B cell (primary cell): ENCODE data around the gene TEX264. TPM values are rescaled to one million over a fixed set of nuclear protein-coding genes. Genes with fewer than 3 reads are reported as not detected.

Source experiments
- ATAC-seq: fragments of 200-7000 bp; cut with Tn5 transposase; one replicate; pipeline ENCODE4 v1.10.0; 2021; ENCODE audit warnings: low read depth, mild to moderate bottlenecking, moderate number of reproducible peaks, moderate library complexity
- CTCF ChIA-PET: fragments of 350-600 bp; sonication (Branson Sonifier 250); formaldehyde crosslinking; loops from one replicate; lab custom pipeline; 2021; ENCODE audit warnings: antibody characterized with exemption, inconsistent platforms; lab: Charles Lee
- POLR2A ChIA-PET: fragments of 350-600 bp; sonication (Branson Sonifier 250); formaldehyde crosslinking; loops from one replicate; lab custom pipeline; 2021; ENCODE audit warnings: antibody characterized with exemption; lab: Charles Lee
- DNase-seq: peaks from one replicate; pipeline ENCODE4 v3.0.0; 2013
- H2AFZ ChIP-seq: 2 replicates; pipeline ENCODE4 v1.6.1; 2012; ENCODE audit warnings: mild to moderate bottlenecking, low read depth, low read length; ENCODE audit not compliant: insufficient read depth, poor library complexity, severe bottlenecking
- H3K27ac ChIP-seq, 2 donors: 1 replicate in 1 of 2; 2 replicates in 1 of 2; pipeline ENCODE4 v1.5.1; 2012 to 2013; ENCODE audit warnings: low read length in 2 of 2, mild to moderate bottlenecking in 2 of 2, moderate library complexity in 1 of 2
- H3K27me3 ChIP-seq, 4 experiments: fragments of 200-600 bp in 1 of 4; sonication (generic) in 1 of 4; replicated peaks in 1 of 4; 1 replicate in 2 of 4; 2 replicates in 2 of 4; pipeline versions ENCODE4 v1.6.1 to v1.7.0; 2013 to 2016; ENCODE audit warnings: low read length in 3 of 4, mild to moderate bottlenecking in 2 of 4, mixed read lengths in 1 of 4, moderate library complexity in 1 of 4; ENCODE audit not compliant: insufficient read depth in 4 of 4, control insufficient read depth in 3 of 4; ENCODE audit errors: control extremely low read depth in 1 of 4
- H3K36me3 ChIP-seq, 2 experiments: replicated peaks in 1 of 2; 1 replicate in 1 of 2; 2 replicates in 1 of 2; pipeline versions ENCODE4 v1.6.1 to v1.7.1; 2013; ENCODE audit warnings: low read length in 1 of 2; ENCODE audit not compliant: insufficient read depth in 2 of 2, control insufficient read depth in 1 of 2; ENCODE audit errors: control extremely low read depth in 1 of 2, extremely low read depth in 1 of 2
- H3K4me1 ChIP-seq, 2 donors: fragments of 200-600 bp in 1 of 2; sonication (generic) in 1 of 2; 1 replicate in 1 of 2; 2 replicates in 1 of 2; pipeline versions ENCODE4 v1.5.1 to v1.6.1; 2013 to 2017; ENCODE audit warnings: low read length in 2 of 2; ENCODE audit not compliant: control insufficient read depth in 2 of 2, insufficient read depth in 2 of 2
- H3K4me2 ChIP-seq: replicated peaks from 2 replicates; pipeline ENCODE3; 2012; ENCODE audit warnings: mild to moderate bottlenecking, low read depth, low read length; ENCODE audit not compliant: poor library complexity, severe bottlenecking
- H3K4me3 ChIP-seq, 5 experiments: fragments of 200-600 bp in 1 of 5; sonication (generic) in 1 of 5; 1 replicate in 3 of 5; 2 replicates in 2 of 5; pipeline versions ENCODE4 v1.5.1 to v1.7.0; 2011 to 2016; ENCODE audit warnings: low read length in 4 of 5, mild to moderate bottlenecking in 4 of 5, low read depth in 2 of 5, control low read depth in 1 of 5, moderate library complexity in 1 of 5; ENCODE audit not compliant: insufficient read depth in 1 of 5; ENCODE audit errors: control extremely low read depth in 1 of 5, extremely low read depth in 1 of 5
- H3K79me2 ChIP-seq: fragments of 200-600 bp; sonication (generic); one replicate; pipeline ENCODE4 v1.6.0; 2016; ENCODE audit warnings: low read length; ENCODE audit not compliant: control insufficient read depth, insufficient read depth
- H3K9ac ChIP-seq: fragments of 200-600 bp; sonication (generic); 2 replicates; pipeline ENCODE4 v1.6.1; 2017; ENCODE audit warnings: mild to moderate bottlenecking, low read length, moderate library complexity
- H3K9me3 ChIP-seq, 3 donors: one replicate each; pipeline versions ENCODE4 v1.6.1 to v1.7.1; 2013; ENCODE audit warnings: low read length in 2 of 3; ENCODE audit not compliant: control insufficient read depth in 2 of 3, insufficient read depth in 1 of 3; ENCODE audit errors: control extremely low read depth in 1 of 3
- H4K20me1 ChIP-seq: 2 replicates; pipeline ENCODE4 v1.6.0; 2012; ENCODE audit warnings: mild to moderate bottlenecking, low read length; ENCODE audit not compliant: insufficient read depth, control insufficient read depth, poor library complexity, severe bottlenecking
- H3K27ac Mint-ChIP-seq: one replicate; pipeline ENCODE4 v1.8.0; 2021; ENCODE audit warnings: mixed read lengths
- H3K27me3 Mint-ChIP-seq: one replicate; pipeline ENCODE4 v1.8.0; 2021; ENCODE audit warnings: mixed read lengths
- H3K4me1 Mint-ChIP-seq: one replicate; pipeline ENCODE4 v1.8.0; 2021; ENCODE audit warnings: mixed read lengths
- H3K4me3 Mint-ChIP-seq: one replicate; pipeline ENCODE4 v1.8.0; 2021; ENCODE audit warnings: mixed read lengths
- H3K9me3 Mint-ChIP-seq: one replicate; pipeline ENCODE4 v1.8.0; 2022; ENCODE audit warnings: mixed read lengths; ENCODE audit not compliant: insufficient read depth
- CTCF ChIP-seq: fragments of 200-600 bp; IDR thresholded peaks from one replicate; pipeline ENCODE4 v1.8.0; 2022; ENCODE audit warnings: antibody characterized with exemption, mild to moderate bottlenecking
- EZH2 ChIP-seq: IDR thresholded peaks from 2 replicates; pipeline ENCODE4 v1.6.1; 2012; ENCODE audit warnings: borderline replicate concordance, low read depth, mild to moderate bottlenecking, moderate library complexity, low read length; ENCODE audit not compliant: insufficient read depth, poor library complexity, severe bottlenecking
- WGBS: methylation state at CpG from one replicate; pipeline ENCODE4 v1.1.5; 2013; ENCODE audit warnings: missing lambda C conversion rate; ENCODE audit not compliant: insufficient coverage; 5-methylcytosine and 5-hydroxymethylcytosine counted together
- intact Hi-C: fragments of 100-400 bp; cut with micrococcal nuclease; formaldehyde crosslinking; loops from one replicate; pipeline ENCODE4 v1.10.0; 2022
- polyA plus RNA-seq: library from polyadenylated mRNA; depleted of rRNA; stranded (reverse); fragments of >200 nt; gene quantifications from 2 replicates; pipeline ENCODE4 v1.2.3, GENCODE V29; 2012
- total RNA-seq, 2 donors: library from RNA; stranded (reverse); fragments of 120-200 nt in 1 of 2; gene quantifications; 1 replicate in 1 of 2; 2 replicates in 1 of 2; pipeline versions ENCODE4 v1.2.3 to v1.2.4, GENCODE V29; 2013 to 2022

TEX264 gene
- total and polyA plus RNA-seq, 2 donors (not counting 1 experiment from before 2014, with no cell fraction given): 39.1 to 79.7 TPM

GRCh38 chr3:51678186-51678585 is 7.1 kb downstream of the TEX264 start:
- intact Hi-C loops: no loop called here
- H4K20me1 ChIP-seq: peaks cover 22% of the 10 kb centered on the region

More at GRCh38 chr3:51678186-51678585, 7.1 kb downstream of the TEX264 start:
- peak overlapping the region; percentile 59 for H3K27ac Mint-ChIP-seq
- no peak overlapping the region for H3K9ac ChIP-seq
- H3K4me2 ChIP-seq: no peak overlapping the region
- H3K4me3 ChIP-seq: no peak overlapping the region
- ATAC-seq (no peak), DNase-seq (no peak)
- peaks cover 50% of the 10 kb centered on the region for H3K79me2 ChIP-seq
- H3K4me3 Mint-ChIP-seq: no peak overlapping the region
- H3K27ac ChIP-seq: peak overlapping the region in 1 of 2 donors; percentile 69
- H2AFZ ChIP-seq: no peak overlapping the region
- no CpG with 5 or more reads among the region's 1 CpG for WGBS
- no peaks in the 10 kb centered on the region for H3K9me3 Mint-ChIP-seq
- ChIA-PET POLR2A (no interaction called here), CTCF (interaction anchor here (6.6 to 8.0 kb wide), 2 partner anchors 9 to 177 kb away, joined by 167 to 220 read pairs; partner anchors contain the start of genes DCAF1 and TEX264)
- H3K9me3 ChIP-seq: no peaks in the 10 kb centered on the region
- H3K27me3 Mint-ChIP-seq: no peaks in the 10 kb centered on the region
- H3K27me3 ChIP-seq: no peaks in the 10 kb centered on the region
- H3K4me1 Mint-ChIP-seq: peaks cover 84% of the 10 kb centered on the region
- TF ChIP-seq CTCF: no peak
- TF ChIP-seq EZH2: no peak
- H3K36me3 ChIP-seq: peaks cover 0 to 38% of the 10 kb centered on the region in 2 experiments
- peaks cover 43 to 73% of the 10 kb centered on the region in 2 donors for H3K4me1 ChIP-seq
